A673 (cell line): ENCODE measurements around the gene SETX.

Experiments
- CTCF ChIP-seq: fragments of 300-800, 200-600 bp; sonication (generic); conservative IDR thresholded peaks from 2 replicates; pipeline ENCODE4 v1.5.1; 2017; ENCODE audit warnings: low read depth, mild to moderate bottlenecking, antibody characterized with exemption, low read length, moderate library complexity, mixed read lengths
- EZH2 ChIP-seq: fragments of 200-600 bp; sonication (generic); IDR thresholded peaks from 2 replicates; pipeline ENCODE4 v1.6.1; 2017; ENCODE audit warnings: borderline replicate concordance, low read depth, mild to moderate bottlenecking, mixed read lengths, antibody characterized with exemption, low read length; ENCODE audit not compliant: poor library complexity, severe bottlenecking

GRCh38 chr9:132274861-132275260 is 79.9 kb downstream of the SETX start:
- TF ChIP-seq CTCF (no peak), EZH2 (no peak)
